Mesothelial cell of epicardium (in vitro differentiated cells): Measurements from ENCODE around the gene DLGAP1. TPM values are rescaled to one million over a fixed set of nuclear protein-coding genes. Genes with fewer than 3 reads are reported as not detected.
A peak's percentile ranks its signal among the peaks of the same experiment; 100 is the strongest.

Source experiments
- DNase-seq, 2 experiments: peaks; one replicate each; pipeline ENCODE4 v3.0.0; 2021; ENCODE audit warnings: low spot score in 2 of 2; ENCODE audit not compliant: unreplicated experiment in 2 of 2
- H3K27ac Mint-ChIP-seq: 2 replicates; pipeline ENCODE4 v1.8.0; 2021; ENCODE audit warnings: mixed read lengths
- H3K27me3 Mint-ChIP-seq: 2 replicates; pipeline ENCODE4 v1.8.0; 2021; ENCODE audit warnings: low read depth, mixed read lengths
- H3K36me3 Mint-ChIP-seq: 2 replicates; pipeline ENCODE4 v1.8.0; 2021; ENCODE audit warnings: mixed read lengths
- H3K4me1 Mint-ChIP-seq: 2 replicates; pipeline ENCODE4 v1.8.0; 2021; ENCODE audit warnings: mixed read lengths
- H3K4me3 Mint-ChIP-seq: 2 replicates; pipeline ENCODE4 v1.8.0; 2021; ENCODE audit warnings: mild to moderate bottlenecking, moderate library complexity, mixed read lengths
- H3K9me3 Mint-ChIP-seq: 2 replicates; pipeline ENCODE4 v1.8.0; 2021; ENCODE audit warnings: mixed read lengths
- CTCF ChIP-seq: fragments of 200-600 bp; sonication (generic); IDR thresholded peaks from one replicate; pipeline ENCODE4 v1.5.0; 2021; ENCODE audit warnings: antibody characterized with exemption; ENCODE audit not compliant: unreplicated experiment
- total RNA-seq: library from RNA; stranded (reverse); gene quantifications from 3 replicates; pipeline ENCODE4 v1.2.1, GENCODE V29; 2021

The DLGAP1 gene
- total RNA-seq, 1 donor from 2014 or later: 4.6 TPM

DNA sequence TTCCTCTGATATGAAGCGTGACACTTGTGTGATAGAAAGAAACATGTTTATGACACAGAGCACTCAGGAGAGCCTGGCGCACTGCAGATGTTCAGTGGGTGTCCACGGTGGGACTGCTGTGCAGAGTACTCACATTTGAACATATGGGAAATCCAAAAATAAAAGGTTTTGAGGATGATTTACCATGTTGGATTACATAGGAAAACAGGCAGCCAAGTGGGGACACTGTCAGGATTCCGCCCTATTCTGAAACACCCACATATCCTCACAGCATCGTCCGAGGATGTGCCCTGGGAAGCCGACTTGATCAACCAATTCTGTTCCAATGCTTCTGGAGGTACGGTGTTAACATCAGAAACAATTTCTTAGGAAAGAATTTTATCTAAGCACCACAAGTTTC lies 741.4 kb downstream of the DLGAP1 start:
- TF ChIP-seq CTCF: no peak
- Mint-ChIP-seq H3K27me3 (no peaks in the 10 kb centered on the region), H3K27ac (peak overlapping the region; percentile 85), H3K9me3 (no peaks in the 10 kb centered on the region), H3K4me3 (no peak overlapping the region), H3K4me1 (peaks cover 75% of the 10 kb centered on the region), H3K36me3 (no peaks in the 10 kb centered on the region)
- no peak for DNase-seq

- Mint-ChIP-seq H3K4me1 (peaks cover 76% of the 10 kb centered on the region), H3K27ac (peak overlapping the region; percentile 85), H3K27me3 (no peaks in the 10 kb centered on the region), H3K36me3 (no peaks in the 10 kb centered on the region), H3K4me3 (no peak overlapping the region), H3K9me3 (no peaks in the 10 kb centered on the region)
- no peak for DNase-seq
- TF ChIP-seq CTCF: no peak
These were observed 741.9 kb downstream of the DLGAP1 start for GRCh38 chr18:3713166-3713565.

GRCh38 chr18:3712491-3712890 lies 742.6 kb downstream of the DLGAP1 start:
- Mint-ChIP-seq H3K27me3 (no peaks in the 10 kb centered on the region), H3K4me3 (no peak overlapping the region), H3K27ac (peak overlapping the region; percentile 85), H3K4me1 (peaks cover 73% of the 10 kb centered on the region), H3K9me3 (no peaks in the 10 kb centered on the region), H3K36me3 (no peaks in the 10 kb centered on the region)
- no peak for DNase-seq
- no peak for TF ChIP-seq CTCF

DNA sequence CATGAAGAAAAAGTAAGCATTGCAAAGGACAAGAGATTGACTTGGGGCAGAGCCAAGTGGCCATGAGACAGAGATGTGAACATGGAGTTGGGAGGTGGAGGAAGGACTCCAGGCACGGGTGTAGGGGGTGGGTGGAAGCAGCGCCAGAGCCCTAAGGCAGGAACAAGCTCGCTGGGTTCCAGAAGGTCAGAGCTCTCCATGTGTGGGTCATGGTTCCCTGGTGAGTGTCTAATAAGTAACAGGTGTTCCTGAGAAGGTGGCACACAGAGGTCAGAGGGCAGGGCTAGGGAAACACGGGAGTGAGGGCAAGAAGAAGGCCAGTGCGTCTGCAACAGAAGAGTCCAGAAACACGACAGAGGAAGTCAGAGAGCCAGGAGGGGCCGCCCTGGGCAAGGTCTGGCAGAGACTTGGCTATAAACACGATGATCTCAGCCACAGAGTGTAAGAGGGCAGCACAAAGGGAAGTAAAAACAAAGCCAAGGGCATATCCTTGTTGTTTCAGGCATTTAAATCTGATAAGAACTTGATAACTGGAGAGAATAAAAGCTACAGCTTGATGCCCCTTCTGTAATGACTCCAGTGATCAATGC lies 744.3 kb downstream of the DLGAP1 start:
- no peak for DNase-seq
- H3K27ac Mint-ChIP-seq: peak overlapping the region; percentile 85
- peaks cover 67% of the 10 kb centered on the region for H3K4me1 Mint-ChIP-seq
- no peaks in the 10 kb centered on the region for H3K27me3 Mint-ChIP-seq
- no peaks in the 10 kb centered on the region for H3K9me3 Mint-ChIP-seq
- no peaks in the 10 kb centered on the region for H3K36me3 Mint-ChIP-seq
- TF ChIP-seq CTCF: no peak
- no peak overlapping the region for H3K4me3 Mint-ChIP-seq

DNA sequence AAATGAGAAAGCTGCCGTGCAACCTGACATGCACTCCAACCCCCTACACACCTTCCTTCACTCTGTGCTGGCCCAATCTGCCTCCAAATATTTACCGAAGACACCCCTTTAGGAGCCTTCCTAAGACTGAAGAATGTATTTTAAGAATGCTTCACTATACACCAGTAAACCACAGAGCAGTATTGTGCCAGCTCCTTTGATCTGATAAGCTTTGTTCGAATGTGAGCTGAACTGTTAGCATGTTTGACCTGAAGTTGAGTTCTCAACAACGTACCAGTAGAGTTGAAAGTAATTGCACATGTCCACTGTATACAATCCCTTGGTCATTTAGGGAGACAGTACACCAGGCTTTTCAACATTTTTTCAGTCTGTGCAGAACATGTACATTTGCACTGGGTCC lies 745.9 kb downstream of the DLGAP1 start:
- no peaks in the 10 kb centered on the region for H3K36me3 Mint-ChIP-seq
- no peaks in the 10 kb centered on the region for H3K9me3 Mint-ChIP-seq
- H3K27me3 Mint-ChIP-seq: no peaks in the 10 kb centered on the region
- peaks cover 65% of the 10 kb centered on the region for H3K4me1 Mint-ChIP-seq
- DNase-seq: no peak
- H3K27ac Mint-ChIP-seq: peak overlapping the region; percentile 74
- no peak for TF ChIP-seq CTCF
- no peak overlapping the region for H3K4me3 Mint-ChIP-seq
